K562 (cell line): ENCODE results near the gene SARS1. TPM values are rescaled to one million over a fixed set of nuclear protein-coding genes. Genes with fewer than 3 reads are reported as not detected.

Experiments used
- CBFA2T2 ChIP-seq: fragments of 450-650 bp; conservative IDR thresholded peaks from 2 replicates; pipeline ENCODE4 v1.6.1; 2017; ENCODE audit warnings: mild to moderate bottlenecking
- CHCHD3 ChIP-seq: fragments of 250-450 bp; sonication (Bioruptor Pico); IDR thresholded peaks from 2 replicates; pipeline ENCODE4 v2.1.2; 2022; ENCODE audit warnings: mild to moderate bottlenecking
- E2F5 ChIP-seq: sonication (generic); formaldehyde crosslinking; IDR thresholded peaks from 2 replicates; pipeline ENCODE4 v1.8.0; 2022; ENCODE audit warnings: mild to moderate bottlenecking, missing genetic modification reagents
- GABPB1 ChIP-seq: sonication (generic); formaldehyde crosslinking; IDR thresholded peaks from 2 replicates; pipeline ENCODE4 v1.8.0; 2022; ENCODE audit warnings: mild to moderate bottlenecking, missing genetic modification reagents
- GABPB2 ChIP-seq: fragments of 250-450 bp; sonication (Bioruptor Pico); conservative IDR thresholded peaks from 2 replicates; pipeline ENCODE4 v1.5.1; 2021; ENCODE audit warnings: mild to moderate bottlenecking
- MLLT1 ChIP-seq, 2 experiments: fragments of 450-650 bp; IDR thresholded peaks; 2 replicates each; pipeline ENCODE4 v1.6.1; 2016
- NFIX ChIP-seq: fragments of 250-450 bp; sonication (Bioruptor Pico); IDR thresholded peaks from 2 replicates; pipeline ENCODE4 v1.4.0; 2020; ENCODE audit warnings: low read depth, mild to moderate bottlenecking, moderate library complexity
- NR0B1 ChIP-seq: fragments of 450-650 bp; IDR thresholded peaks from one replicate; pipeline ENCODE4 v1.6.1; 2018; ENCODE audit warnings: mild to moderate bottlenecking, moderate library complexity; ENCODE audit not compliant: partially characterized antibody
- PREB ChIP-seq: sonication (generic); formaldehyde crosslinking; IDR thresholded peaks from 2 replicates; pipeline ENCODE4 v1.8.1; 2023; ENCODE audit warnings: mild to moderate bottlenecking, missing genetic modification reagents
- RBM17 ChIP-seq: fragments of 200-400 bp; formaldehyde crosslinking; IDR thresholded peaks from 2 replicates; pipeline ENCODE4 v1.6.1; 2017; ENCODE audit warnings: low read depth, mild to moderate bottlenecking, low read length, borderline replicate concordance
- RERE ChIP-seq: sonication (generic); formaldehyde crosslinking; IDR thresholded peaks from 2 replicates; pipeline ENCODE4 v1.8.0; 2023; ENCODE audit warnings: missing genetic modification reagents, mild to moderate bottlenecking, borderline replicate concordance
- SMARCE1 ChIP-seq: fragments of 450-650 bp; IDR thresholded peaks from 2 replicates; pipeline ENCODE4 v1.7.1; 2016; ENCODE audit warnings: mild to moderate bottlenecking
- TEAD4 ChIP-seq, 2 experiments: sonication (generic) in 1 of 2; formaldehyde crosslinking in 1 of 2; IDR thresholded peaks; 2 replicates each; pipeline versions ENCODE4 v1.6.1 to v1.8.0; 2012 to 2022; ENCODE audit warnings: borderline replicate concordance in 1 of 2, inconsistent platforms in 1 of 2, low read length in 1 of 2, mild to moderate bottlenecking in 1 of 2, missing genetic modification reagents in 1 of 2
- ZC3H4 ChIP-seq: sonication (generic); formaldehyde crosslinking; IDR thresholded peaks from 2 replicates; pipeline ENCODE4 v1.9.0; 2021; ENCODE audit warnings: missing genetic modification reagents, borderline replicate concordance
- ZNF507 ChIP-seq: conservative IDR thresholded peaks from 2 replicates; pipeline ENCODE4 v1.6.1; 2017; ENCODE audit warnings: missing genetic modification characterization, missing compliant biosample characterization
- polyA plus RNA-seq, 8 experiments: library from polyadenylated mRNA; depleted of rRNA in 4 of 8; stranded (reverse) in 5 of 8; unstranded in 3 of 8; fragments of >200 nt; fragmentation: Nextera tagmentation in 2 of 8; fragmentation: Illumina TruSeq in 1 of 8; extraction: Ambion mirVana in 2 of 8; extraction: Trizol in 1 of 8; gene quantifications; 2 replicates each; pipeline versions ENCODE4 v1.2.1 to v1.2.3, GENCODE V29; 2011 to 2014; ENCODE audit warnings: inconsistent platforms in 1 of 8, missing spikeins in 1 of 8
- total RNA-seq, 7 experiments: library from RNA; depleted of rRNA in 6 of 7; stranded (reverse); fragments of >200 nt in 6 of 7; fragmentation: Illumina TruSeq in 2 of 7; extraction: Trizol in 2 of 7; gene quantifications; 2 replicates each; pipeline versions ENCODE4 v1.2.1 to v1.2.3, GENCODE V29; 2011 to 2021; ENCODE audit warnings: low replicate concordance in 1 of 7

SARS1 gene
- total and polyA plus RNA-seq, 9 of the 15 experiments (the other 6 are each of a cell fraction or from before 2014, with no cell fraction given), result 221 to 623 (median 254) TPM

- peak; percentile 95 for TF ChIP-seq GABPB1
- no peak; the same call in 1 of the 2 replicates for TF ChIP-seq GABPB2 (CRISPR knock-in tag)
- no peak for TF ChIP-seq TEAD4 (IDR thresholded peaks at IDR 0.05; ENCODE audit: low read length)
- TF ChIP-seq TEAD4 (CRISPR knock-in tag; IDR thresholded peaks at IDR 0.05; ENCODE audit: borderline replicate concordance), result no peak
- no peak for TF ChIP-seq RBM17
- TF ChIP-seq NR0B1, result no peak
- no peak for TF ChIP-seq CHCHD3 (CRISPR knock-in tag)
- TF ChIP-seq ZC3H4, result no peak
- TF ChIP-seq CBFA2T2, result no peak
- TF ChIP-seq MLLT1 (IDR thresholded peaks at IDR 0.05), result peak in 1 of 2 experiments; percentile 73; a peak in 1 of 4 replicates
- no peak for TF ChIP-seq ZNF507
- TF ChIP-seq E2F5 (CRISPR knock-in tag), result 0 out of 2 replicates have a peak, but pooled peaks have one; percentile 14
- no peak for TF ChIP-seq RERE (CRISPR knock-in tag)
- TF ChIP-seq SMARCE1, result no peak
- no peak for TF ChIP-seq PREB (CRISPR knock-in tag)
- TF ChIP-seq NFIX, result no peak
These were observed at the start of gene SARS1 (continued) for GRCh38 chr1:109213824-109214693.
